Coronary artery (tissue), 2 donors: ENCODE measurements around the gene HFE.

Source experiments
- DNase-seq: peaks from one replicate; pipeline ENCODE4 v3.0.0-alpha.2; 2017; ENCODE audit warnings: low spot score
- H3K27ac ChIP-seq, 2 donors: fragments of 200-600 bp; sonication (generic); one replicate each; pipeline ENCODE4 v1.5.1; 2016 to 2019
- H3K4me3 ChIP-seq: fragments of 200-600 bp; sonication (generic); 2 replicates; pipeline ENCODE4 v1.5.1; 2016; ENCODE audit warnings: mild to moderate bottlenecking, moderate library complexity
- TF ChIP-seq, protein P1 (sequence below): fragments of 200-600 bp; sonication (generic); IDR thresholded peaks from one replicate; pipeline ENCODE4 v1.5.1; 2019; ENCODE audit warnings: antibody characterized with exemption

The HFE gene

DNA sequence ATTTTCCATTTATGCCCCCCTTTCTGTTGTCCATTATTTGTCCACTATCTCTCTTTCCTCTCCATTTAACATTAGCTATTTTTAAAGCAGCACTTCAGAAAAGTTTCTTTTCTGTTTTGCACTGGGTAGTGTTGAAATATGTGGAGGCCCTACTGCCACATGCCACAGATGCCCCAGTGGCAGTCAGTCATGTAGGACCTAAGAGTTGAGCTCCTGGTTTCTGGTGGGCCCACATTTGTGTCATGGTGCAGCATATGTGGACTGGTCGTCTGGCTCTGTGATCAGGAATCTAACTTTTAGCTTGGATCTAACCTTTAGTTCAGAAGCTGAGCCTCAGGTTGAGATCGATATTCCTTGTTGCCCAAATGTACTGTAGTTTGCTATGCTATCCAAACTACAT lies 54.8 kb downstream of the HFE start:
- Histone ChIP-seq H3K27ac (no peak overlapping the region), H3K4me3 (no peak overlapping the region)
- TF ChIP-seq, protein P1, sequence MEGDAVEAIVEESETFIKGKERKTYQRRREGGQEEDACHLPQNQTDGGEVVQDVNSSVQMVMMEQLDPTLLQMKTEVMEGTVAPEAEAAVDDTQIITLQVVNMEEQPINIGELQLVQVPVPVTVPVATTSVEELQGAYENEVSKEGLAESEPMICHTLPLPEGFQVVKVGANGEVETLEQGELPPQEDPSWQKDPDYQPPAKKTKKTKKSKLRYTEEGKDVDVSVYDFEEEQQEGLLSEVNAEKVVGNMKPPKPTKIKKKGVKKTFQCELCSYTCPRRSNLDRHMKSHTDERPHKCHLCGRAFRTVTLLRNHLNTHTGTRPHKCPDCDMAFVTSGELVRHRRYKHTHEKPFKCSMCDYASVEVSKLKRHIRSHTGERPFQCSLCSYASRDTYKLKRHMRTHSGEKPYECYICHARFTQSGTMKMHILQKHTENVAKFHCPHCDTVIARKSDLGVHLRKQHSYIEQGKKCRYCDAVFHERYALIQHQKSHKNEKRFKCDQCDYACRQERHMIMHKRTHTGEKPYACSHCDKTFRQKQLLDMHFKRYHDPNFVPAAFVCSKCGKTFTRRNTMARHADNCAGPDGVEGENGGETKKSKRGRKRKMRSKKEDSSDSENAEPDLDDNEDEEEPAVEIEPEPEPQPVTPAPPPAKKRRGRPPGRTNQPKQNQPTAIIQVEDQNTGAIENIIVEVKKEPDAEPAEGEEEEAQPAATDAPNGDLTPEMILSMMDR: no peak
- no peak for DNase-seq
